ENCODE results near the gene KLF6. TPM values are rescaled to one million over a fixed set of nuclear protein-coding genes. Genes with fewer than 3 reads are reported as not detected.
A peak's percentile ranks its signal among the peaks of the same experiment; 100 is the strongest.

KLF6 gene
- total RNA-seq, 1 donor from 2014 or later, result 242 TPM

DNA sequence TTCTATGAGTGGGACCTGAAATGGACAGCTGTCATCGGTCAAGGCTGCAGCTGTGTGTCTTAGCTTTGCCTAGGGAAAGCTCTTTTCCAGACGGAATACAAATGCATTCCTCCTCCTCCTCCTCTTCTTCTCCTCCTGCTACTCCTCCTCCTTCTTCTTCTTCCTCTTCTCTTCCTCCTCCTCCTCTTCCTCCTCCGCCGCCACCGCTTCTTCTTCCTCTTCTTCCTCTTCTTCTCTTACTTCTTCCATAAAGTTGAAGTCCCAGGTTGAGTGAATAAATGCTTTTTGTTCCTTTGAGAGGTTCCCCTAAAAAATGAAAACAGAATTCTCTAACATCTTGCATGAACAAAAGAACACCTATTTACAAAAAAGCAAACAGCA is 28.7 kb downstream of the KLF6 start:
- no peaks in the 10 kb centered on the region for H3K9me3 ChIP-seq

DNA sequence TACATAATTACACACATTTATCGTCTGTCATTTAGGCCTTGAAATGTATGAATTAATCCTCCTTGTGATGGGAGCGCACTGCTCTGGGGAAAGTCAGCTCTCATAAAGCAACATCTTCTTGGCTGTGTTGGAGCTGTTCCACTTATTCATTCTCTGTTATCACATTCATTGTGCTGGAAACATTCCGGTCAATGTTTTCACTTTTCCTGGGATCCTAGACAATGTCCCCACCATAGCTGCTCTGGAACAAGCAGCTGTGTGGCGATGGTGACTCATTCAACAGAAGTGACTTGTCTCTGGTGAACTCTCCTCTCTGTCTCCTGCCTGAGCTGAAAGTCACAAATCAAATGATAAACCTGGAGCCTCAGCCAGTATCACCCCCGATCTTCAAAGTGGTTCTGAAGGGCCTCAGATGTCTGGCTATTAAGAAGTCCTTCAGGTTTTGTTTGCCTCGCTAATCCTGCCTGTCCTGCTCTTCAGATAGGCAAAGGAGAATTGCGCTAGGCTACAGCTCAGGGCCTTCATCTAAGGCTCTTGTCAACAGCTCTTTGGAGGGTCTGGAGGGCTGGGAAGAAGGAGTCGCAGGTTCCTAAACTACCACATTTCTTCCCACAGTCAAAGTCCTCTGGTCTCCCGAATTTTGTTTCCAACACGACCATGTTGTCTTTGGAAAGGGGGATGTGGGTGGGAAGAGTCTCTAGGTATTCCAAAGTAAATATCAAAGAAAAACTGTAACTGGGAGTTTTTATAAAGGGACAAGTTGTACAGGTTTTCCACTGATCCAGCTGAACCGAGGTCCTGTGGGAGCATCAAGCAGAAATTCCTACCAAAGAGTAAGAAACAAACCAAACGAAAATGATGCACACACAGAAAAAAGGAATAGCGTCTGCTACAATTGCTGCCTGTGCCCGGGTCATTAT is 29.3 kb downstream of the KLF6 start:
- Histone ChIP-seq H3K4me3 (no peak overlapping the region), H3K27me3 (ENCODE audit: low read depth) (no peaks in the 10 kb centered on the region), H3K36me3 (no peaks in the 10 kb centered on the region), H3K27ac (no peak overlapping the region), H3K4me1 (peaks cover 26% of the 10 kb centered on the region), H3K9me3 (no peaks in the 10 kb centered on the region)
- intact Hi-C loops (cut with DNase I), result no loop called here
- DNase-seq (no peak), ATAC-seq (peak in 1 of 2 donors; percentile 26)
- TF ChIP-seq, protein P1, sequence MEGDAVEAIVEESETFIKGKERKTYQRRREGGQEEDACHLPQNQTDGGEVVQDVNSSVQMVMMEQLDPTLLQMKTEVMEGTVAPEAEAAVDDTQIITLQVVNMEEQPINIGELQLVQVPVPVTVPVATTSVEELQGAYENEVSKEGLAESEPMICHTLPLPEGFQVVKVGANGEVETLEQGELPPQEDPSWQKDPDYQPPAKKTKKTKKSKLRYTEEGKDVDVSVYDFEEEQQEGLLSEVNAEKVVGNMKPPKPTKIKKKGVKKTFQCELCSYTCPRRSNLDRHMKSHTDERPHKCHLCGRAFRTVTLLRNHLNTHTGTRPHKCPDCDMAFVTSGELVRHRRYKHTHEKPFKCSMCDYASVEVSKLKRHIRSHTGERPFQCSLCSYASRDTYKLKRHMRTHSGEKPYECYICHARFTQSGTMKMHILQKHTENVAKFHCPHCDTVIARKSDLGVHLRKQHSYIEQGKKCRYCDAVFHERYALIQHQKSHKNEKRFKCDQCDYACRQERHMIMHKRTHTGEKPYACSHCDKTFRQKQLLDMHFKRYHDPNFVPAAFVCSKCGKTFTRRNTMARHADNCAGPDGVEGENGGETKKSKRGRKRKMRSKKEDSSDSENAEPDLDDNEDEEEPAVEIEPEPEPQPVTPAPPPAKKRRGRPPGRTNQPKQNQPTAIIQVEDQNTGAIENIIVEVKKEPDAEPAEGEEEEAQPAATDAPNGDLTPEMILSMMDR (IDR thresholded peaks at IDR 0.05), result no peak

More for the DNA sequence above, 28.7 kb downstream of the KLF6 start:
- ATAC-seq (no peak), DNase-seq (no peak)
- Histone ChIP-seq H3K27me3 (ENCODE audit: low read depth) (no peaks in the 10 kb centered on the region), H3K4me1 (peaks cover 22% of the 10 kb centered on the region), H3K27ac (no peak overlapping the region), H3K36me3 (no peaks in the 10 kb centered on the region), H3K4me3 (no peak overlapping the region)
- TF ChIP-seq, protein P1 (IDR thresholded peaks at IDR 0.05), result no peak
- intact Hi-C loops (cut with DNase I), result no loop called here

DNA sequence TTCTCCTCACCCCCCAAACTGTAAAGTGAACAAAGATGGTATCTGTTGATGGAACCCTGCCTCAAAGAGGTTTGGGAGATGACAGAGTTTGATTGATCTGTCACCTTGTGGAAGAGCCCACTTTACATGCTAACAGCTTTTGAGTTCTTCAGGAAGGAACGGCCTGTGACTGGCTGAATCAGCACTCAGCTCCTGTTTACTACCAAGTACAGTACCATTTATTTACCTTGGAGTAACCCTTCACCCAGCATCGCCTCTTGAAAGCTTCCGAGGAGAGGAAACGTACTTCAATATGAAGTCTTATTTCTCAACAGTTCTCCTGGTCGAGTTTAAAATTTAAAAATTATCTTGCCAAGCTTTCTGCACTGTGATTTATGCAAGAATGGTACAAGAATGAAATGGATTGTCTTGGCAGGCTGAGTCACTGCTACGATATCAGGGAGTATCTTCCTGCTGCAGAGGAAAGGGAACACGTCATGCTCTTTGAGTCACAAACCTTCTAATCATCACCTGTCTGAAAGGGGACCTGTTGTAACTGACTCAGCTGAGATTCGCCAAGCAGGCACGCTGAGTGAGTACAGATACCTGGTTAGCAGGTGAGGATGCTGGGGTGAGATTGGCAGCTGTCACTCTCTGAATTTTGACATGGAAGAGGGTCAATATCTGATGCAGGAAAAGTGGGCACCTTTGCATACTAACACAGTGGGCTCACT is 30.1 kb downstream of the KLF6 start:
- no peaks in the 10 kb centered on the region for H3K9me3 ChIP-seq
- DNase-seq (no peak), ATAC-seq (peak; percentile 64 to 86)
- H3K27ac ChIP-seq, result no peak overlapping the region
- H3K36me3 ChIP-seq, result no peaks in the 10 kb centered on the region
- H3K4me1 ChIP-seq, result peaks cover 34% of the 10 kb centered on the region
- intact Hi-C loops (cut with DNase I), result no loop called here
- no peaks in the 10 kb centered on the region for H3K27me3 ChIP-seq (ENCODE audit: low read depth)
- H3K4me3 ChIP-seq, result no peak overlapping the region
- TF ChIP-seq, protein P1 (IDR thresholded peaks at IDR 0.05), result no peak

DNA sequence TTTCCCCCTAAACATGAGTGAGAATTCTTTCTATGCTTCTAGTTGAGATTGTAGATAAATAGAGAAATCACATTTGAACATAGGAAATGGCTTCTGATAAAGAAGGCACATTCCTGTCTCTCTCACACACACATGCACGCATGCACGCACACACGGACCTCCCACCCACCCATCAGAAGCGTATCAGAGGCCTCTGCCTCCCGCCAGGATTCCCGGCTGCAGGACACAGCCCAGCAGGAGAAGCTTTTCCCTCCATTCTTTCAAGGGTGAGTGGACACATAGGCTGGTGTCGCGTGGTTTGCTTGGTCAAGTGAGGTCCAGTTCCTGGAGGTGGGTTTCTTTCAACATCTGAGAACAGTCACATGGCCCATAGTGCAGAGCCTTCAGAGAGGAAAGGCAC is 34.2 kb downstream of the KLF6 start:
- intact Hi-C loops (cut with DNase I), result no loop called here
- Histone ChIP-seq H3K36me3 (no peaks in the 10 kb centered on the region), H3K27me3 (ENCODE audit: low read depth) (no peaks in the 10 kb centered on the region), H3K9me3 (no peaks in the 10 kb centered on the region), H3K4me3 (no peak overlapping the region), H3K4me1 (peaks cover 53% of the 10 kb centered on the region), H3K27ac (no peak overlapping the region)
- TF ChIP-seq, protein P1 (IDR thresholded peaks at IDR 0.05), result no peak
- ATAC-seq (no peak), DNase-seq (no peak)

DNA sequence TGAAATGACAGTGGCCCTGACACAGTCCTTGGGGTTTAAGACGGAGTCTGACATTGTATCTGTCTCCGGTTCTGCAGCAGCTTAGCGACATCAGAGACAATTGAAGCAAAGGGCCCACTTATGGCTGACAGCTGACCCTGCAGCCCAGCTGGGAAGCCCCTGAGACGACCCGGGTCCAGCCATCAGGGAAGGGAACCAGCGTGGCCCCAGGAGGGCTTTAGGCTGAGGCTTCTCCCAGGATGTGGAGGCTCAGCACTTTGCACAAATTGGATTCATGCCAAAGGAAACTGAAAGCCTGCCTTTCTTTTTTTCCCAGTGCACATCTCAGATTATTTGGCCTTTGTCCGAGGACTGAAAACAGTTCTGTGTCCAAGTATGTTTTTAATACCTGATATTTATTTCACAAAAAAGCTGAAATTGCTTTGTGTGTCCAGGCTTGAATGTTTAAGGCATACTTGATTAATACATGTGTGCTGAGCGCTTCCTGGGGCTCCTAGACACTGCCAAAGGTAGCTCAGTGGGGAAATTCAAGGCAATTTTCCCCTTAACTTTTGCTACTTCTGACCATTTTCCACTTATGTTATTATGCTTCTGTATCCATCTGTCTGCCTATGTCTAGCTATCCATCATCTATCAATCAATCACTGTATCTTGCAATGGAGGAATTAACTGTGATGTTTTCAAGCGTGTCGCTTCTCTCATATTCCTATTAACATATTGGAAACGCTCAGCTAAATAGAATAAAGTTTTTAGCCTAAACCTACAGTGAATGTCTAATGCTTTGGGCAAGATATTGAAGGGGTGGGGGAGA is 34.8 kb downstream of the KLF6 start:
- no peaks in the 10 kb centered on the region for H3K27me3 ChIP-seq (ENCODE audit: low read depth)
- DNase-seq (no peak), ATAC-seq (peak; percentile 32 to 35)
- peak overlapping the region; percentile 72 for H3K27ac ChIP-seq
- H3K4me1 ChIP-seq, result peaks cover 46% of the 10 kb centered on the region
- H3K4me3 ChIP-seq, result peak overlapping the region; percentile 37
- no peaks in the 10 kb centered on the region for H3K9me3 ChIP-seq
- TF ChIP-seq, protein P1 (IDR thresholded peaks at IDR 0.05), result no peak
- no peaks in the 10 kb centered on the region for H3K36me3 ChIP-seq
- intact Hi-C loops (cut with DNase I), result no loop called here
